WI38 (cell line): Measurements from ENCODE around the gene OR5J2.
"Not testable (repeated sequence)": the region's sequence is repeated elsewhere in the genome, so short reads cannot be mapped to it uniquely, and the experiment has no call there.

ENCODE experiments used
- H3K4me3 ChIP-seq: 2 replicates; pipeline ENCODE4 v1.5.1; 2011; ENCODE audit warnings: low read depth, mild to moderate bottlenecking, control low read depth, low read length
- CTCF ChIP-seq: IDR thresholded peaks from 2 replicates; pipeline ENCODE4 v1.5.1; 2012; ENCODE audit warnings: low read depth, mild to moderate bottlenecking, control low read depth, low read length

Gene OR5J2

GRCh38 chr11:56176318-56176717 is at the start of gene OR5J2:
TSS of gene OR5J2 (plus strand) at chr11:56176618. CDS start at chr11:56176618, 0 bp downstream.
- TF ChIP-seq CTCF: no peak
- no peak within 1 kb of the TSS for H3K4me3 ChIP-seq

- TF ChIP-seq CTCF: no peak
- H3K4me3 ChIP-seq: no peak within 1 kb of the TSS
Measured at GRCh38 chr11:56140151-56140661, 36.2 kb upstream of the OR5J2 start, which contains the start of gene OR8J3. TSS of gene OR8J3 (minus strand) at chr11:56140201. CDS start at chr11:56137718, 2,483 bp downstream.

- H3K4me3 ChIP-seq: not testable (repeated sequence)
Measured at GRCh38 chr11:56143681-56144080, 32.7 kb upstream of the OR5J2 start.

- no peak overlapping the region for H3K4me3 ChIP-seq
- TF ChIP-seq CTCF: no peak
Measured at GRCh38 chr11:56151376-56151775, 25.0 kb upstream of the OR5J2 start.

- TF ChIP-seq CTCF: no peak
Measured at GRCh38 chr11:56152333-56152732, 24.1 kb upstream of the OR5J2 start.

GRCh38 chr11:56160217-56160616 is 16.2 kb upstream of the OR5J2 start, which contains the start of gene OR8K5:
TSS of gene OR8K5 (minus strand) at chr11:56160317. CDS start at chr11:56160317, 0 bp downstream.
- no peak within 1 kb of the TSS for H3K4me3 ChIP-seq
- no peak for TF ChIP-seq CTCF

More at GRCh38 chr11:56152333-56152732, 24.1 kb upstream of the OR5J2 start:
- no peak overlapping the region for H3K4me3 ChIP-seq

GRCh38 chr11:56163804-56164203 is 12.6 kb upstream of the OR5J2 start:
- H3K4me3 ChIP-seq: no peak overlapping the region
- TF ChIP-seq CTCF: no peak
